Breast epithelium (tissue), 4 donors: Measurements from ENCODE around the gene USH1G. TPM values are rescaled to one million over a fixed set of nuclear protein-coding genes. Genes with fewer than 3 reads are reported as not detected.

ENCODE experiments used
- DNase-seq, 2 donors: peaks; one replicate each; pipeline ENCODE4 v3.0.0-alpha.2; 2019; ENCODE audit warnings: low spot score in 2 of 2
- H3K27ac ChIP-seq, 2 donors: fragments of 200-600 bp; sonication (generic) in 1 of 2; one replicate each; pipeline ENCODE4 v1.5.1; 2016 to 2019; ENCODE audit warnings: mild to moderate bottlenecking in 1 of 2
- H3K27me3 ChIP-seq, 2 donors: fragments of 200-600 bp; sonication (generic) in 1 of 2; one replicate each; pipeline versions ENCODE4 v1.5.1 to v1.6.0; 2017 to 2019; ENCODE audit warnings: control low read depth in 1 of 2, mild to moderate bottlenecking in 1 of 2
- H3K36me3 ChIP-seq: fragments of 200-600 bp; one replicate; pipeline ENCODE4 v1.5.1; 2019
- H3K4me1 ChIP-seq, 2 donors: fragments of 200-600 bp; sonication (generic); one replicate each; pipeline ENCODE4 v1.5.1; 2016 to 2019; ENCODE audit warnings: control low read depth in 1 of 2
- H3K4me3 ChIP-seq, 3 donors: fragments of 200-600 bp; sonication (generic); 1 replicate in 2 of 3; 2 replicates in 1 of 3; pipeline ENCODE4 v1.5.1; 2016 to 2019; ENCODE audit warnings: mild to moderate bottlenecking in 3 of 3, moderate library complexity in 2 of 3
- H3K9me3 ChIP-seq, 2 donors: fragments of 200-600 bp; sonication (generic) in 1 of 2; one replicate each; pipeline ENCODE4 v1.5.1; 2016 to 2019; ENCODE audit warnings: control low read depth in 1 of 2
- POLR2A ChIP-seq: fragments of 450-650 bp; IDR thresholded peaks from one replicate; pipeline ENCODE4 v1.6.1; 2016; ENCODE audit warnings: antibody characterized with exemption, mild to moderate bottlenecking, moderate library complexity
- POLR2AphosphoS5 ChIP-seq, 3 donors: sonication (generic); formaldehyde crosslinking; IDR thresholded peaks; one replicate each; pipeline ENCODE4 v1.6.1; 2017; ENCODE audit warnings: antibody characterized with exemption in 3 of 3
- intact Hi-C: fragments of 100-400 bp; cut with DNase I; formaldehyde crosslinking; loops from one replicate; pipeline ENCODE4 v1.15.1; 2023; ENCODE audit warnings: low total_unique reads
- total RNA-seq, 3 donors: library from RNA; depleted of rRNA; stranded (reverse); fragments of >200 nt; gene quantifications; one replicate each; pipeline ENCODE4 v1.1.0, GENCODE V29; 2016
- TF ChIP-seq, protein P1 (sequence below), 3 donors: fragments of 450-650 bp; IDR thresholded peaks; one replicate each; pipeline ENCODE4 v1.5.1; 2016 to 2017; ENCODE audit warnings: antibody characterized with exemption in 3 of 3, mild to moderate bottlenecking in 3 of 3, moderate library complexity in 3 of 3

USH1G gene
- total RNA-seq, 3 donors from 2014 or later = not detected

GRCh38 chr17:74963656-74964055, 40.6 kb upstream of the USH1G start:
- intact Hi-C loops = no loop called here
- Histone ChIP-seq H3K4me1 (peaks cover 0 to under 1% of the 10 kb centered on the region in 2 donors), H3K27ac (no peak overlapping the region), H3K4me3 (no peak overlapping the region), H3K9me3 (no peaks in the 10 kb centered on the region), H3K27me3 (no peaks in the 10 kb centered on the region), H3K36me3 (no peaks in the 10 kb centered on the region)
- no peak for DNase-seq
- no peak for TF ChIP-seq POLR2A
- no peak for TF ChIP-seq POLR2AphosphoS5 (IDR thresholded peaks at IDR 0.05)
- TF ChIP-seq, protein P1, sequence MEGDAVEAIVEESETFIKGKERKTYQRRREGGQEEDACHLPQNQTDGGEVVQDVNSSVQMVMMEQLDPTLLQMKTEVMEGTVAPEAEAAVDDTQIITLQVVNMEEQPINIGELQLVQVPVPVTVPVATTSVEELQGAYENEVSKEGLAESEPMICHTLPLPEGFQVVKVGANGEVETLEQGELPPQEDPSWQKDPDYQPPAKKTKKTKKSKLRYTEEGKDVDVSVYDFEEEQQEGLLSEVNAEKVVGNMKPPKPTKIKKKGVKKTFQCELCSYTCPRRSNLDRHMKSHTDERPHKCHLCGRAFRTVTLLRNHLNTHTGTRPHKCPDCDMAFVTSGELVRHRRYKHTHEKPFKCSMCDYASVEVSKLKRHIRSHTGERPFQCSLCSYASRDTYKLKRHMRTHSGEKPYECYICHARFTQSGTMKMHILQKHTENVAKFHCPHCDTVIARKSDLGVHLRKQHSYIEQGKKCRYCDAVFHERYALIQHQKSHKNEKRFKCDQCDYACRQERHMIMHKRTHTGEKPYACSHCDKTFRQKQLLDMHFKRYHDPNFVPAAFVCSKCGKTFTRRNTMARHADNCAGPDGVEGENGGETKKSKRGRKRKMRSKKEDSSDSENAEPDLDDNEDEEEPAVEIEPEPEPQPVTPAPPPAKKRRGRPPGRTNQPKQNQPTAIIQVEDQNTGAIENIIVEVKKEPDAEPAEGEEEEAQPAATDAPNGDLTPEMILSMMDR (IDR thresholded peaks at IDR 0.05) = no peak

DNA sequence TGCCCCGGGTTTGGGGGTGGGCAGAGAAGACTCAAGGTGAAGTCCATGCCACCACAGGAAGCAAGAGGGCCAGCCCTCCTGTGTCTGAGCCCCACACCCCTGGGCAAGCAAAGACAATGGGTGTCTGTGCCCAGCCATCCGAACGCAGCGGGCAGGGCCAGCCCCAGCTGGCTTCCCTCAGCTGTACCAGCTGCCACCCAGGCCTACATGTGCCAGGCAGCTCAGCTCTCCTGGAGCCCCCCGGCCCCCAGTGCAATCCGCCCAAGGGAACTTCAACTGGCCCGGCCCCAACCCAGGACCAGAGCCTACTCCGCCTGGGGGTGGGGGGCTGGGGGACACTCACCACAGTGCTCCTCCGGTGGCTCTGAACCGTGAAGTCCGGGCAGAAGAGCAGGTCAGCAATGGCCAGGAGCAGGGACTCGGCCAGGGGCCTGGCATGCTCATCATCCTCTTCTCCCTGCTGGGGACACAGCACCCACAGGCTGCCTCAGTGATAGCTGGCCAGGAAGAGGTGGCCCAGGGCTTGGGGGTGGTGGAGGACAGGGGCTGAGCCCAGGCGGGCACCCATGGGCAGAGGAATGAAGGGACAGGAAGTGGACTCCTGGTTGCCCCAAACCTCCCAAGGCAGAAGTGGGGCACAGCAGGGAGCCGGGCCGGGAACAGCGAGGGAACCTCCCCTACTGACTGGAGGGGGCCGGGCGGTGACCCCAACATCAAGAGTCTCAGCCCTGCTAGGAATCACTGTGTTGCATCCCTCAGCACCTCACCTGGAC, 39.8 kb upstream of the USH1G start:
- no peaks in the 10 kb centered on the region for H3K36me3 ChIP-seq
- DNase-seq = no peak
- no peak for TF ChIP-seq POLR2AphosphoS5 (IDR thresholded peaks at IDR 0.05)
- TF ChIP-seq POLR2A = no peak
- TF ChIP-seq, protein P1 (IDR thresholded peaks at IDR 0.05) = no peak
- H3K4me3 ChIP-seq = no peak overlapping the region
- H3K27ac ChIP-seq = peak overlapping the region in 1 of 2 donors; percentile 12
- no peaks in the 10 kb centered on the region for H3K4me1 ChIP-seq
- intact Hi-C loops = no loop called here
- no peaks in the 10 kb centered on the region for H3K27me3 ChIP-seq
- no peaks in the 10 kb centered on the region for H3K9me3 ChIP-seq

DNA sequence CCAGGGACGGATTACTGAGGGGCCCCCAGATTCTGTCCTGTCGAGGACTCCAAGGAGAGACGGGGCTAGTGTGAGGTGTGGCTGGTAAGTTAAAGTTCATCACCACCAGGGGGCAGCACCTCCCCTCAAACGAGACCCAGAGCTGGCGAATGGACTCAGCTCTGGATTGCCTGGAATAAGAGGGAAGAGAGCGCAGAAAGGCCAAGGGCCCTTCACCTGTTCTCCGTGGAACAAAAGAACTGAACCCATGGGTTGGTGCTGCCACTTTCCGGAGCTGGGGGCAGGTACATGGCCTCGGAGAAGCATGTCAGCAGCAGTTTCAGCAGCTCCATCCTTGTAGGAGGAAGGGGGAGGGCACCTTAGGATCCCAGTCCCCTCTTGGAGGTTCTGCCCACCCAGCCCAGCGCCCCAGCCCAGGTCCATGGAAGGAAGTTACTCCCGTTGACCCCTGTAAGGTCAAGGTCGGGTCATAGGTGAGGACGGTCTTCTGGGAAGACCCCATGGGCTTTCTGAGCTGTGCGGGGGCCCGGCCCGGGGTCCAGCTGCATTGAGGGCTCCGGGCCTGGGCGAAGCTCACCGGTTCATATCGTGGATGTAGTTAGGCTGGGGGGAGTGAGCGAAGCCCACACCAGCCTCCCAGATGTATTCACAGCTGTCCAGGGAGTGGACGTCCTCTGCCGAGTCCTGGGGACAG, 38.7 kb upstream of the USH1G start:
- Histone ChIP-seq H3K27ac (no peak overlapping the region), H3K36me3 (no peaks in the 10 kb centered on the region), H3K27me3 (no peaks in the 10 kb centered on the region), H3K4me3 (no peak overlapping the region), H3K4me1 (no peaks in the 10 kb centered on the region), H3K9me3 (no peaks in the 10 kb centered on the region)
- peak; percentile 85 to 92 for DNase-seq
- TF ChIP-seq, protein P1 (IDR thresholded peaks at IDR 0.05) = peak; percentile 68 to 90 (median 78)
- TF ChIP-seq POLR2AphosphoS5 (IDR thresholded peaks at IDR 0.05) = no peak
- intact Hi-C loops = no loop called here

- H3K27ac ChIP-seq = no peak overlapping the region
Observed at GRCh38 chr17:74960570-74961342, 37.7 kb upstream of the USH1G start.

More at GRCh38 chr17:74960570-74961342, 37.7 kb upstream of the USH1G start:
- Histone ChIP-seq H3K36me3 (no peaks in the 10 kb centered on the region), H3K9me3 (no peaks in the 10 kb centered on the region), H3K4me3 (no peak overlapping the region), H3K27me3 (no peaks in the 10 kb centered on the region), H3K4me1 (no peaks in the 10 kb centered on the region)
- intact Hi-C loops = no loop called here
- TF ChIP-seq POLR2AphosphoS5 (IDR thresholded peaks at IDR 0.05) (no peak), POLR2A (no peak)
- TF ChIP-seq, protein P1 (IDR thresholded peaks at IDR 0.05) = no peak
- DNase-seq = no peak
